ENCODE results near the gene DYNLT1.
"Not testable (repeated sequence)": the region's sequence is repeated elsewhere in the genome, so short reads cannot be mapped to it uniquely, and the experiment has no call there.

The DYNLT1 gene

GRCh38 chr6:158644231-158645063 is at the start of gene DYNLT1:
TSS of gene DYNLT1 (minus strand) at chr6:158644743. CDS start at chr6:158644708, 35 bp downstream.
- ATAC-seq (peak; percentile 56), DNase-seq (peak; percentile 92 to 94)
- Mint-ChIP-seq H3K4me1 (peaks cover 84% of the 10 kb centered on the region), H3K27me3 (no peaks in the 10 kb centered on the region), H3K27ac (peak within 1 kb of the TSS; percentile 96 to 98), H3K4me3 (peak within 1 kb of the TSS; percentile 95 to 98), H3K9me3 (no peaks in the 10 kb centered on the region)

GRCh38 chr6:158688860-158689259 is 44.3 kb upstream of the DYNLT1 start:
- Mint-ChIP-seq H3K4me1 (peaks cover 64% of the 10 kb centered on the region), H3K27ac (no peak overlapping the region), H3K9me3 (peaks cover 0 to 6% of the 10 kb centered on the region in 2 donors), H3K27me3 (no peaks in the 10 kb centered on the region), H3K4me3 (no peak overlapping the region)
- no peak for ATAC-seq
- DNase-seq = no peak

- H3K27me3 Mint-ChIP-seq = no peaks in the 10 kb centered on the region
- H3K4me1 Mint-ChIP-seq = peaks cover 66% of the 10 kb centered on the region
- ATAC-seq = no peak
- peak overlapping the region; percentile 68 to 93 for H3K27ac Mint-ChIP-seq
- H3K4me3 Mint-ChIP-seq = peak overlapping the region; percentile 35 to 72
- no peak for DNase-seq
- H3K9me3 Mint-ChIP-seq = peaks cover 0 to 6% of the 10 kb centered on the region in 2 donors
These were observed 43.0 kb upstream of the DYNLT1 start for GRCh38 chr6:158687506-158687905.

GRCh38 chr6:158686791-158687381 is 42.3 kb upstream of the DYNLT1 start:
- H3K27me3 Mint-ChIP-seq = no peaks in the 10 kb centered on the region
- peak overlapping the region; percentile 68 to 96 for H3K27ac Mint-ChIP-seq
- ATAC-seq (peak; percentile 99), DNase-seq (peak; percentile 18 to 59)
- peaks cover 66% of the 10 kb centered on the region for H3K4me1 Mint-ChIP-seq
- H3K9me3 Mint-ChIP-seq = peaks cover 0 to 6% of the 10 kb centered on the region in 2 donors
- H3K4me3 Mint-ChIP-seq = peak overlapping the region; percentile 36 to 72

- Mint-ChIP-seq H3K4me3 (peak overlapping the region; percentile 33 to 36), H3K9me3 (peaks cover 0 to 6% of the 10 kb centered on the region in 2 donors), H3K27me3 (no peaks in the 10 kb centered on the region), H3K4me1 (peaks cover 66% of the 10 kb centered on the region), H3K27ac (peak overlapping the region; percentile 10 to 96)
- no peak for ATAC-seq
- no peak for DNase-seq
These were observed 41.8 kb upstream of the DYNLT1 start for GRCh38 chr6:158686311-158686710.

GRCh38 chr6:158684745-158685324 is 40.3 kb upstream of the DYNLT1 start:
- Mint-ChIP-seq H3K4me3 (no peak overlapping the region), H3K27ac (peak overlapping the region in 1 of 2 donors; percentile 70), H3K27me3 (no peaks in the 10 kb centered on the region), H3K4me1 (peaks cover 62% of the 10 kb centered on the region), H3K9me3 (peaks cover 0 to 6% of the 10 kb centered on the region in 2 donors)
- no peak for ATAC-seq
- DNase-seq = peak in 1 of 2 donors; percentile 1

GRCh38 chr6:158684311-158684710 is 39.8 kb upstream of the DYNLT1 start:
- peaks cover 57% of the 10 kb centered on the region for H3K4me1 Mint-ChIP-seq
- DNase-seq (peak in 1 of 2 donors; percentile 14), ATAC-seq (no peak)
- peak overlapping the region; percentile 12 to 15 for H3K27ac Mint-ChIP-seq
- no peak overlapping the region for H3K4me3 Mint-ChIP-seq
- H3K9me3 Mint-ChIP-seq = peaks cover 0 to 6% of the 10 kb centered on the region in 2 donors
- H3K27me3 Mint-ChIP-seq = no peaks in the 10 kb centered on the region

- H3K4me1 Mint-ChIP-seq = peaks cover 29% of the 10 kb centered on the region
- H3K27ac Mint-ChIP-seq = no peak overlapping the region
- H3K27me3 Mint-ChIP-seq = no peaks in the 10 kb centered on the region
- DNase-seq (no peak), ATAC-seq (no peak)
- no peak overlapping the region for H3K4me3 Mint-ChIP-seq
- no peaks in the 10 kb centered on the region for H3K9me3 Mint-ChIP-seq
These were observed 35.9 kb upstream of the DYNLT1 start for GRCh38 chr6:158680481-158680880.

- Mint-ChIP-seq H3K27me3 (no peaks in the 10 kb centered on the region), H3K4me3 (no peak overlapping the region), H3K27ac (no peak overlapping the region), H3K4me1 (peaks cover 25% of the 10 kb centered on the region), H3K9me3 (no peaks in the 10 kb centered on the region)
- peak in 1 of 2 donors; percentile 2 for DNase-seq
- no peak for ATAC-seq
These were observed 35.5 kb upstream of the DYNLT1 start for GRCh38 chr6:158680015-158680414.

- peak in 1 of 2 donors; percentile 3 for DNase-seq
- peaks cover 7% of the 10 kb centered on the region for H3K4me1 Mint-ChIP-seq
- H3K27me3 Mint-ChIP-seq = no peaks in the 10 kb centered on the region
- H3K4me3 Mint-ChIP-seq = no peak overlapping the region
- no peak for ATAC-seq
- H3K9me3 Mint-ChIP-seq = no peaks in the 10 kb centered on the region
- H3K27ac Mint-ChIP-seq = peak overlapping the region in 1 of 2 donors; percentile 27
These were observed 33.5 kb upstream of the DYNLT1 start for GRCh38 chr6:158677906-158678578.

GRCh38 chr6:158677094-158677493 is 32.6 kb upstream of the DYNLT1 start:
- not testable (repeated sequence) for H3K4me3 Mint-ChIP-seq, ATAC-seq, H3K27me3 Mint-ChIP-seq, H3K9me3 Mint-ChIP-seq, DNase-seq, H3K27ac Mint-ChIP-seq, H3K4me1 Mint-ChIP-seq

- peak overlapping the region in 1 of 2 donors; percentile 38 for H3K27ac Mint-ChIP-seq
- H3K4me3 Mint-ChIP-seq = no peak overlapping the region
- H3K27me3 Mint-ChIP-seq = no peaks in the 10 kb centered on the region
- H3K4me1 Mint-ChIP-seq = peaks cover 10% of the 10 kb centered on the region
- DNase-seq (peak in 1 of 2 donors; percentile 0), ATAC-seq (no peak)
- no peaks in the 10 kb centered on the region for H3K9me3 Mint-ChIP-seq
These were observed 30.0 kb upstream of the DYNLT1 start for GRCh38 chr6:158674342-158675131.

- Mint-ChIP-seq H3K9me3 (no peaks in the 10 kb centered on the region), H3K27ac (no peak overlapping the region), H3K4me3 (peak overlapping the region in 1 of 2 donors; percentile 24), H3K27me3 (no peaks in the 10 kb centered on the region), H3K4me1 (peaks cover 6% of the 10 kb centered on the region)
- peak in 1 of 2 donors; percentile 1 for DNase-seq
- ATAC-seq = no peak
These were observed 28.2 kb upstream of the DYNLT1 start for GRCh38 chr6:158672726-158673125.

- H3K27me3 Mint-ChIP-seq, H3K4me1 Mint-ChIP-seq: not testable (repeated sequence)
- peak in 1 of 2 donors; percentile 2 for DNase-seq
These were observed 27.6 kb upstream of the DYNLT1 start for GRCh38 chr6:158672119-158672518.

More at GRCh38 chr6:158672119-158672518, 27.6 kb upstream of the DYNLT1 start:
- not testable (repeated sequence) for H3K4me3 Mint-ChIP-seq, H3K9me3 Mint-ChIP-seq, H3K27ac Mint-ChIP-seq, ATAC-seq

Measured in stimulated activated naive CD8-positive, alpha-beta T cell treated with anti-CD3 and anti-CD28 coated beads, Interleukin-15, amount 100 ng/mL, for 72 hours (primary cell).